HG03095 (cell line): ENCODE data around the gene MCOLN3.
A peak's percentile ranks its signal among the peaks of the same experiment; 100 is the strongest.

ENCODE experiments used
- ATAC-seq: cut with Tn5 transposase; IDR thresholded peaks from one replicate; pipeline ENCODE4 v1.9.1; 2021; ENCODE audit warnings: moderate library complexity; ENCODE audit not compliant: unreplicated experiment

The MCOLN3 gene

GRCh38 chr1:85048296-85049064 is at the start of gene MCOLN3:
TSS of gene MCOLN3 (minus strand) at chr1:85048500. CDS start at chr1:85045360, 3,140 bp downstream.
- ATAC-seq: peak; percentile 55

GRCh38 chr1:85093644-85094043 is 45.3 kb upstream of the MCOLN3 start:
- no peak for ATAC-seq

- ATAC-seq: no peak
These were observed 43.5 kb upstream of the MCOLN3 start for GRCh38 chr1:85091671-85092280.

GRCh38 chr1:85090225-85090624 is 41.9 kb upstream of the MCOLN3 start:
- ATAC-seq: no peak

GRCh38 chr1:85089203-85089602 is 40.9 kb upstream of the MCOLN3 start:
- ATAC-seq: no peak

- ATAC-seq: no peak
These were observed 40.1 kb upstream of the MCOLN3 start for GRCh38 chr1:85088408-85088784.

- no peak for ATAC-seq
These were observed 39.5 kb upstream of the MCOLN3 start for GRCh38 chr1:85087659-85088407.

- no peak for ATAC-seq
These were observed 37.1 kb upstream of the MCOLN3 start for GRCh38 chr1:85085417-85085816.

- ATAC-seq: no peak
These were observed 30.6 kb upstream of the MCOLN3 start for GRCh38 chr1:85078903-85079302.

- no peak for ATAC-seq
These were observed 26.2 kb upstream of the MCOLN3 start for GRCh38 chr1:85074365-85074964.

- ATAC-seq: no peak
These were observed 22.7 kb upstream of the MCOLN3 start for GRCh38 chr1:85070972-85071492.

- ATAC-seq: no peak
These were observed 20.5 kb upstream of the MCOLN3 start for GRCh38 chr1:85068846-85069245.

GRCh38 chr1:85065550-85065949 is 17.2 kb upstream of the MCOLN3 start:
- ATAC-seq: no peak

GRCh38 chr1:85062425-85063026 is 14.2 kb upstream of the MCOLN3 start:
- ATAC-seq: no peak

- ATAC-seq: peak; percentile 100
These were observed 13.6 kb upstream of the MCOLN3 start for GRCh38 chr1:85061711-85062424.

- no peak for ATAC-seq
These were observed 11.7 kb upstream of the MCOLN3 start for GRCh38 chr1:85060038-85060437.

GRCh38 chr1:85059563-85059962 is 11.3 kb upstream of the MCOLN3 start:
- no peak for ATAC-seq

- ATAC-seq: no peak
These were observed 10.5 kb upstream of the MCOLN3 start for GRCh38 chr1:85058786-85059185.

- ATAC-seq: no peak
These were observed 10.0 kb upstream of the MCOLN3 start for GRCh38 chr1:85058311-85058710.

- no peak for ATAC-seq
These were observed 6.4 kb upstream of the MCOLN3 start for GRCh38 chr1:85054664-85055063.
